MG63 (cell line): ENCODE results near the gene ANXA2. TPM values are rescaled to one million over a fixed set of nuclear protein-coding genes. Genes with fewer than 3 reads are reported as not detected.
"Not testable (repeated sequence)": the region's sequence is repeated elsewhere in the genome, so short reads cannot be mapped to it uniquely, and the experiment has no call there.

Experiments
- DNase-seq: peaks from one replicate; pipeline ENCODE4 v3.0.0-alpha.2; 2020
- H3K27me3 ChIP-seq: fragments of 250-450 bp; sonication (Bioruptor Pico); 2 replicates; pipeline ENCODE4 v1.5.1; 2020; ENCODE audit warnings: mild to moderate bottlenecking, moderate library complexity
- H3K36me3 ChIP-seq: fragments of 250-450 bp; sonication (Bioruptor Pico); 2 replicates; pipeline ENCODE4 v1.5.1; 2020; ENCODE audit warnings: mild to moderate bottlenecking, moderate library complexity
- H3K4me3 ChIP-seq: fragments of 250-450 bp; sonication (Bioruptor Pico); 2 replicates; pipeline ENCODE4 v1.5.1; 2020; ENCODE audit warnings: mild to moderate bottlenecking, moderate library complexity
- H3K9me3 ChIP-seq: fragments of 250-450 bp; sonication (Bioruptor Pico); 2 replicates; pipeline ENCODE4 v1.5.1; 2020; ENCODE audit warnings: mild to moderate bottlenecking, moderate library complexity
- total RNA-seq: library from RNA; depleted of rRNA; stranded (reverse); fragments of >200 nt; shearing (Covaris generic); gene quantifications from 2 replicates; pipeline ENCODE4 v1.2.3, GENCODE V29; 2014; ENCODE audit warnings: low replicate concordance

The ANXA2 gene
- total RNA-seq, 1 experiment from 2014 or later: 5,310 TPM

GRCh38 chr15:60364612-60364924 is 33.2 kb downstream of the ANXA2 start:
- Histone ChIP-seq H3K36me3 (peaks cover 75% of the 10 kb centered on the region), H3K27me3 (no peaks in the 10 kb centered on the region), H3K9me3 (no peaks in the 10 kb centered on the region), H3K4me3 (no peak overlapping the region)
- DNase-seq: no peak

- DNase-seq: no peak
- Histone ChIP-seq H3K4me3 (no peak overlapping the region), H3K9me3 (no peaks in the 10 kb centered on the region), H3K27me3 (no peaks in the 10 kb centered on the region), H3K36me3 (peaks cover 75% of the 10 kb centered on the region)
Measured at GRCh38 chr15:60363903-60364611, 33.7 kb downstream of the ANXA2 start.

- no peak for DNase-seq
- Histone ChIP-seq H3K36me3 (peaks cover 75% of the 10 kb centered on the region), H3K4me3 (no peak overlapping the region), H3K27me3 (no peaks in the 10 kb centered on the region), H3K9me3 (no peaks in the 10 kb centered on the region)
Measured at GRCh38 chr15:60363087-60363549, 34.7 kb downstream of the ANXA2 start.

- Histone ChIP-seq H3K4me3 (no peak overlapping the region), H3K9me3 (no peaks in the 10 kb centered on the region), H3K36me3 (peaks cover 81% of the 10 kb centered on the region), H3K27me3 (no peaks in the 10 kb centered on the region)
- DNase-seq: peak; percentile 44
Measured at GRCh38 chr15:60362321-60363086, 35.3 kb downstream of the ANXA2 start.

GRCh38 chr15:60359738-60360137 is 38.0 kb downstream of the ANXA2 start:
- not testable (repeated sequence) for DNase-seq, H3K4me3 ChIP-seq, H3K9me3 ChIP-seq, H3K27me3 ChIP-seq
- H3K36me3 ChIP-seq: peaks cover 100% of the 10 kb centered on the region

- Histone ChIP-seq H3K36me3 (peaks cover 100% of the 10 kb centered on the region), H3K27me3 (no peaks in the 10 kb centered on the region), H3K9me3 (no peaks in the 10 kb centered on the region), H3K4me3 (no peak overlapping the region)
- no peak for DNase-seq
Measured at GRCh38 chr15:60358935-60359682, 38.7 kb downstream of the ANXA2 start.

GRCh38 chr15:60356832-60357231 is 41.0 kb downstream of the ANXA2 start:
- Histone ChIP-seq H3K9me3 (no peaks in the 10 kb centered on the region), H3K27me3 (no peaks in the 10 kb centered on the region), H3K4me3 (no peak overlapping the region), H3K36me3 (peaks cover 100% of the 10 kb centered on the region)
- DNase-seq: no peak

- H3K4me3 ChIP-seq: no peak overlapping the region
- no peaks in the 10 kb centered on the region for H3K9me3 ChIP-seq
- no peak for DNase-seq
- H3K36me3 ChIP-seq: peaks cover 100% of the 10 kb centered on the region
- H3K27me3 ChIP-seq: no peaks in the 10 kb centered on the region
Measured at GRCh38 chr15:60355148-60355857, 42.5 kb downstream of the ANXA2 start.

- H3K36me3 ChIP-seq: peaks cover 95% of the 10 kb centered on the region
- H3K4me3 ChIP-seq: no peak overlapping the region
- no peaks in the 10 kb centered on the region for H3K27me3 ChIP-seq
- DNase-seq: no peak
- no peaks in the 10 kb centered on the region for H3K9me3 ChIP-seq
Measured at GRCh38 chr15:60353245-60353920, 44.4 kb downstream of the ANXA2 start.

- peaks cover 95% of the 10 kb centered on the region for H3K36me3 ChIP-seq
- no peaks in the 10 kb centered on the region for H3K27me3 ChIP-seq
- no peak overlapping the region for H3K4me3 ChIP-seq
- DNase-seq: no peak
- no peaks in the 10 kb centered on the region for H3K9me3 ChIP-seq
Measured at GRCh38 chr15:60352525-60352924, 45.3 kb downstream of the ANXA2 start.

GRCh38 chr15:60351066-60351465 is 46.7 kb downstream of the ANXA2 start:
- DNase-seq: peak; percentile 40
- peaks cover 95% of the 10 kb centered on the region for H3K36me3 ChIP-seq
- H3K9me3 ChIP-seq: no peaks in the 10 kb centered on the region
- no peak overlapping the region for H3K4me3 ChIP-seq
- no peaks in the 10 kb centered on the region for H3K27me3 ChIP-seq

GRCh38 chr15:60350108-60350507 is 47.7 kb downstream of the ANXA2 start:
- no peaks in the 10 kb centered on the region for H3K27me3 ChIP-seq
- no peaks in the 10 kb centered on the region for H3K9me3 ChIP-seq
- H3K4me3 ChIP-seq: no peak overlapping the region
- DNase-seq: no peak
- H3K36me3 ChIP-seq: peaks cover 95% of the 10 kb centered on the region

- Histone ChIP-seq H3K27me3 (no peaks in the 10 kb centered on the region), H3K4me3 (no peak overlapping the region), H3K36me3 (peaks cover 95% of the 10 kb centered on the region), H3K9me3 (no peaks in the 10 kb centered on the region)
- DNase-seq: no peak
Measured at GRCh38 chr15:60349589-60349988, 48.2 kb downstream of the ANXA2 start.

- DNase-seq: no peak
- H3K27me3 ChIP-seq: no peaks in the 10 kb centered on the region
- H3K4me3 ChIP-seq: no peak overlapping the region
- no peaks in the 10 kb centered on the region for H3K9me3 ChIP-seq
- peaks cover 87% of the 10 kb centered on the region for H3K36me3 ChIP-seq
Measured at GRCh38 chr15:60347480-60348049, 50.2 kb downstream of the ANXA2 start.

- Histone ChIP-seq H3K4me3 (no peak overlapping the region), H3K9me3 (no peaks in the 10 kb centered on the region), H3K36me3 (peaks cover 78% of the 10 kb centered on the region), H3K27me3 (no peaks in the 10 kb centered on the region)
- DNase-seq: no peak
Measured at GRCh38 chr15:60346653-60347052, 51.1 kb downstream of the ANXA2 start.

- H3K9me3 ChIP-seq: no peaks in the 10 kb centered on the region
- DNase-seq: no peak
- no peaks in the 10 kb centered on the region for H3K27me3 ChIP-seq
- no peak overlapping the region for H3K4me3 ChIP-seq
- H3K36me3 ChIP-seq: peaks cover 72% of the 10 kb centered on the region
Measured at GRCh38 chr15:60346077-60346476, 51.7 kb downstream of the ANXA2 start.
